NAMALWA (cell line): ENCODE measurements around the gene SDK1.
"Not testable (repeated sequence)": the region's sequence is repeated elsewhere in the genome, so short reads cannot be mapped to it uniquely, and the experiment has no call there.

ENCODE experiments used
- DNase-seq: peaks from one replicate; pipeline ENCODE4 v3.0.0-alpha.2; 2015; ENCODE audit warnings: low spot score

The SDK1 gene

DNA sequence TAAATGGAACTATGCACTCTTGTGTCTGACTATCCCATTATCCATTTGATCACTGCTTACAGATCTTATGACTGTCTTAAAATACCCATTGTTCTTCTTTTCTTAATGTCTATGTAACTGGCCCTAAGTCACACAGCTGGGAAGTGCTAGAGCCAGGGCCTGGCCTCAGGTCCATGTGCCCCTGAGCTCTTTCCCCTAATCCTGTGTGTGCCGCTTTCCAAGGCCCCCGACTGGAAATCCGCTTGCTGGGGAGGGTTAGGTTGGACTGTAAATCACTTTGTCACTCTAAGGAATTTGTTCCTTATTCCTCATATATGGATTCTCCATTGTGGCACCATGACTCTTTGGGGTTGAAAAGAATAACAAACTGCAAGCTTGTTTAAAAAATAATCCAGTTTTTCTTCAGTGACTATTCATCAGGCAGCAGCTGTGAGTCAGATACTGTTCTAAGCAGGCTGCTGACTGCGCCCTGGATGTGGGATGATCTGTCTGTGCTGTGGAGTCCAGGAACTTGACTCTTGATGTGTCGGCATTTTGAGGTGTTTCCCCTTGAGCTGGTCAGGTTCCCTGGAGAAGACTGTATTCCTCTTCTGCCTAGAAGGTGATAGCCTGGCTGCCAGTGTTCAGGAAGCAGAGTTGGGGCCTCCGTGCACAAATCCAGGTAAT is 236.3 kb downstream of the SDK1 start:
- DNase-seq: no peak

DNA sequence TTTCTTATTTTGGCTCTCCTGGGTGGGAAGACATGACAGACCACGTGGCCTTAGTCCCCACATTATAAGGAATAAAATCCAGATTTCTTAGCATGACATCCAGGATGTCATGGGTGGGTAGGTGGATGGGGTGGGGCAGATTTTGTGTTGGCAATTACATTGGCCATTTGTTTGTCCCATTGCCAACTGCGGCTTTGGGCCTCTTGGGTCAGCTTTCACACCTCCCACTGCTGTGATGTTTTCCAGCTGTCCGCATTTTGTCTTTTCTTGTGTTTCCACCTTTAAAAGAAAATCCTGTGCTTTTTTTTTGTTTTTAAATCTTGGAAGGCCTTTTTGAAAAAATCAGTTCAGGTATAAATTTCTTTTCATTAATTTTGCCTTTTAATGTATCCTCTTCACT is 237.0 kb downstream of the SDK1 start:
- DNase-seq: no peak

DNA sequence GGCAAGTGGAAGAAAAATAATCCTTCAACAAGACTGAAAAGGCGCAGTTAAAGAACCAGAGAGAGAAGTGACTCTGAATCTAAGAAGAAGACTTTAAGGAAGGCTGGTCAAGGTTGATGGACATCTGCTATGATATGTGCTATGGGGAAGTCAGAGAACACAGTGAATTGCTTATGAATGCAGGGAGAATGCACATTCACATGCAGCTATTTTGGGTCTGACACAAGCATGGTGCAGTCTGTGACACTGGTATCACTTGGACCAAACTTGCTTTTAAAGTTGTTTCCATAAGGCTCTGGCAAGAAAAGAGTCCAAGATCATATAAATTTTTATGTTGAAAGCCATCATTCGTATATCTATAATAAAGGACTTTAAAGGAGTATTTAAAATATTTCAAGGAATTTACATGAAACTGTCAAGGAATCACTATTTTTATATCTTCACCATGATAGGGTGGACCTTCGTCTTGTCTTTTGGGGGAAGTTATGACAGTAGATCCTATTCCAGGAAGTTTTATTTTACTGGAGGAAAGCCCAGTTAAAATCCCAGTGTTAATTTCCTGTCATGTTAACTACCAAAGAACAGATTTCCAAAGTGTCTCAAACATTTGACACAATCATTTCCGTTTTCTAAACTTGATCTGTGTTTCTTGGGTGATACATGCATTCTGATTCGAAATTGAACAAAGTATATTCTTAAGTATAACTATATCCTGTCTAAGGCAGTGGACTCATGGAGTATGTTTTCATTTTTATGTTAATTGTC is 239.6 kb downstream of the SDK1 start:
- DNase-seq: no peak

DNA sequence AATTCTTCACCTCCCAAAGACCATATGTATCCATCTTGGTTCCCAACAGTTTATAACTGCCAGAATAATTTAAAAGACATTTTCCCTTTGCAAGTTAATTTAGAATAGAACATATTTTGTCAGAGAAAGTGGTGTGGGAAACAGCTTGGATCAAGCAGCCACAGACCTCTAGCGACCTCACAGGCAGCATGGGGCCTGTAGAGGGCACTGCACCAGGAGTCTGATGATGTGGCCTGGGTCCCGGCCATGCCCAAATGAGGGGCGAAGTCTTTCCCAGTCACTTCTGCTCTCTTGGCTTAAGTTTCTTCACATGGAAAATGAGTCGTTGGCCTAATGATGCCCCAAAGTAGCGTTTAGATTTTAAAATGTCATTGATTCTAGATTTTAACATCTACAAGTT is 243.2 kb downstream of the SDK1 start:
- no peak for DNase-seq

DNA sequence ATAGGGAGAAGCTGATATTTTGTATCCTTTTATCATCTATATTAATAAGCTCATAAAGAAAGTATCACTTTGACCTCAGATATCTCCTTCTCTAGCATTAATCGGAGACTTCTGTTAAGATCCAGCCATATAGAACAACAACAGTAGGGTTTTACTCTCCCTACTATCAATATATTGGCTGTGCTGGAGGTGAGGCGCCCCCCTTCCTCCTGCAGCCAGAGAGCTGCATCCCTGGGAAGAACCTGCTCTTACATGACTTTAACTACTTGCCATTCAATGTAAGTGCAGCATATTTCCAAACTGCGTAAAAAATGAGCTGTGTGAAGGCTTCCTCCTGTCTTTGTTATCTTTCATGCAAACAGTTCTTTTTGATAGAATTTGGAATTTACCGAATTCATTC is 247.8 kb downstream of the SDK1 start:
- DNase-seq: no peak

DNA sequence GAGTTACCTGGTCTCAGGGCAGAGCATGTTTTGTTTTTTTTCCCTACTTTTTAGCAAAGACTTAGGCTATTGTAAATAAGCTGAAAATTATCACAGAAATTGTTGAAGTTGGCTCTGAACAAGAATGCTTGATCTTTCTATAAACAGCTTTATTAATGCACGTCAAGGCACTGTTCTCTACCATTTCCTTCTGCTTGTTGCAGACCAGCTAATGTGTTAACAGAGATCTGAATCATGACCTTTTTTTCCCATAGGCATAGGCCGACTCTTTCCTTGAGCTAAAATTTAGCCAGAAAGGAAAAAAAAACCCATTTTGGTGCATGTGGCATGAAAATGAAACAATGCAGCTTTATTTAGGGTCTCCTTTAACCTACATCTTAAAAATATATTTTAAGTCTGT is 248.5 kb downstream of the SDK1 start:
- no peak for DNase-seq

DNA sequence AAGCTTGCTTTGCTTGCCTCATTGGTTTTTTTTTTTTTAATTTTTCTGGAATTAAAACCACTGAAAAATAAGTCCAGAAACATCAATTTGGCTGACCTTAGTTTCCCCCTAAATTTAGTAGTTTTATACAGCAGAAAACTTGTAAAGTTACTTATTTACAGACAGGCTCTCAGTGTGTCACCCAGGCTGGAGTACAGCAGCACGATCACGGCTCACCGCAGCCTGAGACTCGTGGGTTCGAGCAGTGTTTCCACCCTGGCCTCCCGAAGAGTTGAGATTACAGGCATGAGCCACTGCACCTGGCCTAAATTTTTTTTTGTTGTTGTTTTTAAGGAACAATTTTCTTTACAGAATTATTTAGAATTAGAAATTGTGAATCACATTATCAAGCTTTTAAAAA is 250.5 kb downstream of the SDK1 start:
- DNase-seq: no peak

DNA sequence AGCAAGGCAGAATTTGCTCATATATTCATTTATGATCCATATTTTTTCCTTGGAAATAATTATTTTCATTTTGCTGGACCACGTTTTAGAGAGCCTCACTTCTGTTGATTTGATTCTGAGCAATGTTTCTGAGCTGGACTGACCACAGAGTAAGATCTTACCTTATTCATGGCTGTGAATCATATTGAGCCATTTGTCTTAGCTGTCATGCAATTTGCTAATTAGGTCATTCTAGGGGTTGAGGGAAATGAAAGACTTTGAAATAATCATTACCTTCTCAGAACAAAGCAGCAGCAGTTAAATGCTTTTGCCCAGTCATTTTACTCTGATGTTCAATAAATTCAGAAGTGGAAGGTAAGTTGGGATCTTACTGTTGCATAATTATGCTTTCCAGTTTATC is 251.4 kb downstream of the SDK1 start:
- no peak for DNase-seq

DNA sequence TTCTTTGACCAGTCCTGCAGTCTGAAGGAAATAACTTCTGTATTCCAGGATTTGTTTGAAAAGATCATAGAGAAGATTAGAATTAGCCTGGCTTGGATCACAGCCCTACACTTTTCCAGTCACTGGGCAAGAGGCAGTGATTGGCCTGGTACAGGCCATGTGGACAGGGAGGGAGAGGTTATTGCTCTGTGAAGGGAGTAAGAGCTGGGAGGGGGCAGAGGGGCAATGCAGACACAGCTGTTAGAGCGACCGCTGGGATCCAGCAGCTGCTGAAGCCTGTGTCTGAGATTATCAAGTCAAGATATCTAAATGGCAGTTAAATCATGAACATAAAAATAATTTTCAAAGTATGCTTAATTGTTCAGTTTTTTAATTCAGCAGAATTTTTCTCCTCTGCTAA is 257.3 kb downstream of the SDK1 start:
- no peak for DNase-seq

DNA sequence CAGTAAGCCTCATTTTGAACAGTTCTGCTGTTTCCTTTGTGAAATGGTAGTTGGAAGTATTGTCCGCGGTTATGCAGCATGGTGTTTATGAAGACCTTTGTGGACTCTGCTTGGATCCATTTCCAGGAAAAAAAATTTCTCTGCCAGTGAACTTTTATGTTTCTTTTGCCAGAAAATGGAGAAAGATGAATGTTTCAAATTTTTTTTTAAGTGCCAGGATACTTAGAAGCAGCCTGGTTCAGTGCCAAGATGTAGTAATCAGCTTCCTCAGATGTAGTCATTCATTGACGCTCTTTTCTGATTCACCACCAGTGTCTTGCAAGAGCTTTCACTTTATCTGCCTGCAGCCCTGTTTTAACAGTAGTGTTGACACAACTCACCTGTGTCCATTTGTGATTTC is 258.2 kb downstream of the SDK1 start:
- DNase-seq: no peak

DNA sequence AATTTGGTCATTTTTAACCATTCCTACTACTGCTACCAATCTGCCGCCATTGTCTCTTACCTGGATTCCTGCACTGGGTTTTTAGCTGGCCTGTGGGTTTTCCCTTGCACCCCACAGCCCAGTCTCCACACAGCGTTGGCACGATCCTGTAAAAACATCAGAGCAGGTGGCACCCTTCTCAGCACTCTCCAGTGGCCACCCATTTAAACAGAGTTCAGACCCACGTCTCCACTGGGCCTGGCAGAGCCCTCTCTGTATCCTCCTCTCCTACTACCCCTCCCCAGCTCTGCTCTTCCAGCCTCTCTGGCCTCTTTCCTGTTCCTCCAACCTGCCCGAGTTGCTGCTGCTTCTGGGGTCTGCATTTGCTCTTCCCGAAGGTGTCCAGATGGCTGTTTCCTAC is 259.4 kb downstream of the SDK1 start:
- DNase-seq: no peak

DNA sequence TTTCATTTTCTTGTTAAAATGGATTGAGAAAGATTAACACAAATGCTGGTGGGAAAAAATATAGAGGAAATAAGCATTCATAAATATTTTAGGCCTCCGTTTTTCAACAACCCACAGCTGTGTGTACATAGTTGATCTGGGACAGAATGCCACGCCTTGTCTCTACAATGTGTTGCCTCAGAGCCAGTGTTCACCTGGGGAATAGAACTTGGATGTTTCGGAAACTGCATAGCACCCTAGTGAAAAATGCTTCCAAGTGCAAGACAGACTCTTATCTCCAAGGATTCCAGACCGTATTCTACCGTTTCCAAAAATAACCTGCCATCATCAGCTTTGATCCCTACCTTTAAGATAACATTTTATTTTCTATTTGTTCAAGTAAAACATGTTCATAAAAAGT is 260.9 kb downstream of the SDK1 start:
- DNase-seq: no peak

DNA sequence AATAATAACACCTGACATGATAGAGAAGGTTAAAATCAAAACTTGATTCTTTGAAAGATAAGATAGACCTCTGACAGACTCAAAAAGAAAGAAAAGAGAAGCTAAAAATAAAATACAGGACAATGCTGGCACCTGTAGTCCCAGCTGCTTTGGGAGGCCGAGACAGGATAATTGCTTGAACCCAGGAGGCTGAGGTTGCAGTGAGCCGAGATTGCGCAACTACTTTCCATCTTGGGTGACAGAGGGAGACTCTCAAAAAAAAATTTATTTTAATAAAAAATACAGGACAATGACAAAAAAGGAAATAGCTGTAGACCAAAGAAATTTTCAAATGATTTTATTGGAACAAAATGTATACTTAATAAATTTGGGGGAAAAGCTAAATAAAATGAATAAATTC is 263.2 kb downstream of the SDK1 start:
- DNase-seq: no peak

DNA sequence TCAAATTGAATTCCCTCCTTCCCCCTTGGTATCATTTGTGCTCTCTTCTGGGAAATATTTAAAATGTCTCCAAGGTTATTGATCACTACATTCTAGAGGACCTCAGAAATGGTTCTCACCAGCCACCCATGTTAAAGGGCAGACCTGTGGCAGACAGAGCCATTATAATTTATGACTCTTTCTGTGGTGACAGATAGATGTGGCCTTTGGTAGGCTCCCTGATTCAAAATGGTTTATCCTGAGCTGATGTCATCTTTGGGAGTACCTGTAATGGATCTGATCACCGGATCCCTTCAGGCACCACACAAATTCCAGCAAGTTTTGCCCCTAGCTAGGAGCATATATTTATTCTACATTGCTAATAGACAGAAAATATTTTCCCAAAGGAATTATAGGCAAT is 267.5 kb downstream of the SDK1 start:
- no peak for DNase-seq

DNA sequence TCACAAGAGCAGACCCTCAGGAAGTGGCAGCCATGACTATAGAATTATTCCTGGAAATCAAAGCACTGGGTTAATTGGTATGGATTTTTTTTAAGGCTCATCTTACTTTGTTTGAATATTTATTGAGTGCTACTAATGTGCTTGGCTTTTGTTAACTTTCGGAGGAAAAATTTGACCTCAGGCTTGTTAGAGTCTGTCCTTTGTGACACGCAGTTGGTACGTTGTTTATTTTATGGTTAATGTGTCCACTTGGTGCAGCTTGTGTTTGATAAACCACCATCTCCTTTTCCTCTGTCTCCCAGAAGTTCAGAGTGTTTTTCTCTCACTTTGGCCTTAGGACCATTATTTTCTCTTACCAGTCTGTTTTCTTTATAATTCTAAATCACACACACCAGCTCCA is 268.6 kb downstream of the SDK1 start:
- no peak for DNase-seq

DNA sequence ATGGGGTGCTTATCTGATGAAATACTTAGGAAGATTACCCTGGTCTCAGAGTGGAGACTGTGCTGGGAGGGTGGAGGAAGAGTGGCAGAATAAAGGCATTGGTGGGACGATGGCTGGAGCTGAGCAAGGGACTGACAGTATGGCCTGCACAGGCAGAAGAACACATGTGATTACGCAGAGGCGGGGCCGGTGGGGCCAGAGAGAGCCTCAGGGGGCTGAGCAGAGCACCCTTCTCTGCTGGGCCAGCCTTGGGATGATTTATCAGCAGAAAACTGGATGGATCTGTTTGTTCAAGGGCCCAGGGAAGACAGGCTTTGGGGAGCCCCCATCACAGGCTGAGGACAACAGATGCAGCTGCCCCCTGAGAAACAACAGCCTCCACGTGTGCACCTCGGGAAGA is 272.1 kb downstream of the SDK1 start:
- no peak for DNase-seq

DNA sequence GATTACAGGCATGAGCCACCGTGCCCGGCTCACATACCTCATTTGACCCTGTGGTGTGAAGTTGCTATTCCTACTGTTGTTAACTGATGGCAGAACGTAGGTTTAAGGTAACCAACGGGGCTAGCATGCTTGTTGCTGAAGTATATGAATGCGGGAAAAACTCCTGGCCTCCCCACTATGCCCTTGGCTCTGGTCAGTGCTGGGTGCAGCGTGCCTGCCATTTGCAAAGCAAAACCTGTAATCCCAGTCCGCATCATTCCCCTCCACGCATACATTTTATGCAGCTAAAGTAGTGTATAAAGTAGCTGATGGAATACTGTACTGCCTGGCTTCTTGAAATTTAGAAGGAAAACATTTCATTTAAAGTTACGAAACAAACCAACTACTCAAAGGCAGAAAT is 273.3 kb downstream of the SDK1 start:
- DNase-seq: no peak

DNA sequence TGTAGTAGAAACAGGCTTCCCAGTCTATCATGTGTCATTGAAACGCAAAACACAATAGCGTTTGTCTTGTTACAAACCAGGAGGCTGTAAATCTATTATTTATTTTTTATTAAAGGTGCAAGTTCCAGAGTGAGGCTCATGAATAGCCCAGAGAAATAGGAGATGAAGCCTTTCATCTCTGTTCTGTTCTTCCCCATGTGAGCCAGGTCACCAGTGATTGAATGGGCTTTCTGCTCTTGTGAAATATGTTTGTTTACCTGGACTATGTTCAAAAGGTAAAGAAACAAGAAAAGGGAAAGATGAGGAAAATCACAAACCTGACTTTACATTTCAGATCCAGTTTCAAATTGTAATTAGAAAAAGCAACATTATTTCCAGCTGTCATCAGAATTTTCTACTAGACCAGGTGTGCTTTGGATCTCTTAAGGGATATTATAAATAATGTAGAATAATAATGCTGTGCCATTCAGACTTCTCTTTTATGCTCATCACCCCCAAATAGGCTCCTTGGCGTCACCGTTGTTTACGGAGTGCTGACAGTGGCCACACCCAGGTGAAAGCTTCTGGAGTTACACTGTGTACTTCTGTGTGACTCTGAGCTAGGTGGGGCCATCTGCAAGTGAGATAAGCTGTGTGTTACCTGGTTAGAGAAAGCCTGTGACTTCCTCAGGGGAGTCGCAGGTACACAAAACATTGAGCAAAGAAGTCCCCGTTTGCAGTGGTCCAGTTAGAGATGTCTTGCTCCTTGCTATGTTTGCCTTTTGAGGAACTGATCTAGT is 274.9 kb downstream of the SDK1 start:
- DNase-seq: no peak

DNA sequence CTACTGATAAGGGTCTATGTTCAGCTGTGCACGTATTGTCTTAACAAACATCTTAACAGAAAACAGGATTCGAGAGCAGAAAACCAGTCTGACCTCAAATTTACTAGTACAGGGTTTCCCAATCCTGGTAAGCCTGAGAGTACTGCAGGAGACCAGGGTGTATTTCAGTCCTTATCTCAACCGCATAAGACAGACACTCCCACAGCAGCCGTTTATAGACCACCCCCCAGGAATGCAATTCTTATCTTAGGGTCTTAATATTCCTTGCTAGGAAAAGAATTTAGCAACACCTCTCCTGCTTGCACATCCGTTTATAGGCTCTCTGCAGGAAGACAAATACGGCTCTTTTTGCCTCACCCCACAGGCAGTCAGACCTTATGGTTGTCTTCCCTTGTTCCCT is 277.3 kb downstream of the SDK1 start:
- DNase-seq: no peak

DNA sequence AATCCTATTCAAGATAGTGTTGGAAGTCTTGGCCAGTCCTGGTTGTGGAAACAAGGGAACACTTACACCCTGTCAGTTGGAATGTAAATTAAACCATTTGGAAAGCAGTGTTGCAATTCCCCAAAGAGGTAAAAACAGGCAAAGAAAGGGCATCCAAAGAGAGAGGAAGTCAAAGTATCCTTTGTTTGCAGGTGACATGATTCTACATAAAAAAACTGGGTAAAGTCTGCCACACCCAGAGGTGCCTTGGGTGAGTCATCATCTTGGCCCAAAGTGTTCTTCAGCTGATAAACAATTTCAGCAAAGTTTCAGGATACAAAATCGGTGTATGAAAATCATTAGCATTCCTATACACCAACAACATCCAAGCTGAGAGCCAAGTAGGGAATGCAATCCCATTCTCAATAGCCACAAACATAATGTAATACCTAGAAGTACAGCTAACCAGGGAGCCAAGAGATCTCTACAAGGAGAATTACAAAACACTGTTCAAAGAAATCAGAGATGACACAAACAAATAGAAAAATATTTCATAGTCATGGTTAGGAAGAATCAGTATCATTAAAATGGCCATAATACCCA is 278.7 kb downstream of the SDK1 start:
- DNase-seq: no peak

DNA sequence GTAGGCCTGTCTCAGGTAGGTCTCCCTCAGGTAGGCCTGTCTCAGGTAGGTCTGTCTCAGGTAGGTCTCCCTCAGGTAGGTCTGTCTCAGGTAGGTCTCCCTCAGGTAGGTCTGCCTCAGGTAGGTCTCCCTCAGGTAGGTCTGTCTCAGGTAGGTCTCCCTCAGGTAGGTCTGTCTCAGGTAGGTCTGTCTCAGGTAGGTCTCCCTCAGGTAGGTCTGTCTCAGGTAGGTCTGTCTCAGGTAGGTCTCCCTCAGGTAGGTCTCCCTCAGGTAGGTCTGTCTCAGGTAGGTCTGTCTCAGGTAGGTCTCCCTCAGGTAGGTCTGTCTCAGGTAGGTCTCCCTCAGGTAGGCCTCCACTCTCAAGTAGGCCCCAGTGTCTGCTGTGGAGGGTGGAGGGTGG is 281.1 kb downstream of the SDK1 start:
- DNase-seq: not testable (repeated sequence)

DNA sequence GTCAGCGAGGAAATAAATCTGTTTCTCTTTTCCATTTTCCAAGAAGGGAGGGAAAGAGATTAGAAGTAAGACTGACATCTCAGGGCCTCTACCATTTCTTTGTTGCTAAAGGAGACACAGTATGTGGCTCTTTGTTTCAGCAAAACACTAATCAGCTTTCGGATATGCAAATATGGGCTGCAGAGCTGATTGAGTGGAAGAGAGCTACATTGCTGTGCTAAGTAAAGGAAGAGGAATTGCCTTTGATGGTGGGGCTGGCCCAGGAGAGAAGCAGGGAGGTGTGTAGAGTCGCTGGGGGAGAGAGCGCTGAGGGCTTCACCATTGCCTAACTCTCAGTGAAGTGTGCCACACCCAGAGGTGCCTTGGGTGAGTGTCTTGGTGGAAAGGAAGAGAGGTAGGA is 284.8 kb downstream of the SDK1 start:
- DNase-seq: no peak

DNA sequence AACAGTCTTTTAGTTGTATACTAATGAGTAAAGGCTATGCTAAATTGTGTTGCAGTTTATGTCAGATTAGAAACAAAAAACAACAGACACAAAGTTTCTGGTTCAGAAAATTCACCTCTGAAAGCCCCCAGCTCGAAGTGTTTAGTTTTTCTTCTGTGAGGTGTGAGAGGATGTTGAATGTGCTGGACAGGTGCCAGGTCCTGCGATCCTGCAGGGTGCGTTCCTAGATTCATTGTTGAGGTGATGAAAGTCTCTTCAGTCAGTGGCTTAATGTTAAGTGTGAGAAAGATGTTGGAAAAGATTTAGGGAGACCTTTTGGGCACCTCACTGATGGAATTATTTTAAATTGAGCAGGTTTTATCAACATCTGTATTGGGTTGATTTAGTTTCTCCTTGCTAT is 287.3 kb downstream of the SDK1 start:
- DNase-seq: no peak
